ENCODE data around the gene CNOT9.

DNA sequence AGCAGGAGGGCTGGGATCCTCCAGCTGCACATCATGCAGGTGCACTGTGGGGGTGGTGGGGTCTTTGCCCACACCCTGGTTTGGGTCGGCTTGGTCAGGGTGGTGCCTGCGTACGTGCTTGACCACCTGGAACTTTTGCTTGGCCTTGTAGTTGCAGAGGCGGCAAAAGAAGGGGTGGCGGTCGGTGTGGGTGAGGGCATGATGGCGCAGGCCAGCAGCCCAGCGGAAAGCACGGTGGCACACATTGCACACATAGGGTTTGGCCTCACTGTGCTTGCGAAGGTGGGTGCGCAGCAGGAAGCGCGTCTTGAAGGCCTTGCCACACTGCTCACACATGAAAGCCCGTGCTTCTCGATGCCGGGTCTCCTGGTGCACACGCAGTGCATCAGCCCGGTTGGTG, 69.7 kb downstream of the CNOT9 start:
- TF ChIP-seq, protein P1, sequence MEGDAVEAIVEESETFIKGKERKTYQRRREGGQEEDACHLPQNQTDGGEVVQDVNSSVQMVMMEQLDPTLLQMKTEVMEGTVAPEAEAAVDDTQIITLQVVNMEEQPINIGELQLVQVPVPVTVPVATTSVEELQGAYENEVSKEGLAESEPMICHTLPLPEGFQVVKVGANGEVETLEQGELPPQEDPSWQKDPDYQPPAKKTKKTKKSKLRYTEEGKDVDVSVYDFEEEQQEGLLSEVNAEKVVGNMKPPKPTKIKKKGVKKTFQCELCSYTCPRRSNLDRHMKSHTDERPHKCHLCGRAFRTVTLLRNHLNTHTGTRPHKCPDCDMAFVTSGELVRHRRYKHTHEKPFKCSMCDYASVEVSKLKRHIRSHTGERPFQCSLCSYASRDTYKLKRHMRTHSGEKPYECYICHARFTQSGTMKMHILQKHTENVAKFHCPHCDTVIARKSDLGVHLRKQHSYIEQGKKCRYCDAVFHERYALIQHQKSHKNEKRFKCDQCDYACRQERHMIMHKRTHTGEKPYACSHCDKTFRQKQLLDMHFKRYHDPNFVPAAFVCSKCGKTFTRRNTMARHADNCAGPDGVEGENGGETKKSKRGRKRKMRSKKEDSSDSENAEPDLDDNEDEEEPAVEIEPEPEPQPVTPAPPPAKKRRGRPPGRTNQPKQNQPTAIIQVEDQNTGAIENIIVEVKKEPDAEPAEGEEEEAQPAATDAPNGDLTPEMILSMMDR (IDR thresholded peaks at IDR 0.05; ENCODE audit: low read length), result no peak
- TF ChIP-seq EZH2 (optimal IDR thresholded peaks at IDR 0.05; ENCODE audit: low read depth, low read length), result no peak

All from MM.1S (cell line).